HCEC 1CT (cell line): ENCODE results near the gene PSTK.
A peak's percentile ranks its signal among the peaks of the same experiment; 100 is the strongest.

Experiments
- DNase-seq: peaks from one replicate; pipeline ENCODE4 v3.0.0-alpha.2; 2017

The PSTK gene

GRCh38 chr10:122993797-122994336 is 13.7 kb downstream of the PSTK start:
- DNase-seq, result no peak

DNA sequence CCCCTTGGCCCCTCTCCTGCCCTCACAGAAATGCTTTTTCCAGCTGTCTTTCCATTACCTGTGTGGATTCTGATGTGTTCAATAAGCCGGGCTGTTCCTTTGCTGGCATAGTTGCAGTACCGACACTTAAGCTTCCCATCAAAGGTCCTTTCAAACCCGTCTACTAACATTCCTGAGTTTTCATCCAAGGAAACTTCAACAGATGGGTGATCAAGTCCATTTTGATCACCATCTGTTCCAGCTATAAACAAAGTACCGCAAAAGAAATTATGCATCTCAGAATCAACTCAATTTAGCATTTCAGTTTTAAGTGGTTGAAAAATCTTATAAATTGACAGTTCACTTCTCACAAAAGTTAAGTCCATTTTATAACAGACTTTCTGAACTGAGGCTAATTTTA is 15.7 kb downstream of the PSTK start:
- DNase-seq, result no peak

GRCh38 chr10:122997864-122998263 is 17.7 kb downstream of the PSTK start:
- DNase-seq, result no peak

- no peak for DNase-seq
These were observed 18.2 kb downstream of the PSTK start for GRCh38 chr10:122998360-122998917.

DNA sequence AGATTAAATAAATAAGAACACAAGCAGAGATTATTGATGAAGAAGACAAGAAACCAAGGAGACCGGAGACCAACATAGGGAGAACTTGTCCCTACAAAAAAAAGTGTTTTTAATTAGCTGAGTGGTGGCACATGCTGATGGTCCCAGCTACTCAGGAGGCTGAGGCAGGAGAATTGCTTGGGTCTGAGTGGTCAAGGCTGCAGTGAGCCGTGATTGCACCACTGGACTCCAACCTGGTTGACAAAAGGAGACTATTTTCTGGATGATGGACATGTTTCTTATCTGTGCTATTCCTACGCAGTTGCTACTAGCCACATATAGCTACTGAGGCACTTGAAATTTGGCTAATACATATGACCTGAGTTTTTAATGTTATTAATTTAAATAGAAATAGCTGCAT is 18.7 kb downstream of the PSTK start:
- DNase-seq, result no peak

GRCh38 chr10:122999347-122999746 is 19.1 kb downstream of the PSTK start:
- no peak for DNase-seq

DNA sequence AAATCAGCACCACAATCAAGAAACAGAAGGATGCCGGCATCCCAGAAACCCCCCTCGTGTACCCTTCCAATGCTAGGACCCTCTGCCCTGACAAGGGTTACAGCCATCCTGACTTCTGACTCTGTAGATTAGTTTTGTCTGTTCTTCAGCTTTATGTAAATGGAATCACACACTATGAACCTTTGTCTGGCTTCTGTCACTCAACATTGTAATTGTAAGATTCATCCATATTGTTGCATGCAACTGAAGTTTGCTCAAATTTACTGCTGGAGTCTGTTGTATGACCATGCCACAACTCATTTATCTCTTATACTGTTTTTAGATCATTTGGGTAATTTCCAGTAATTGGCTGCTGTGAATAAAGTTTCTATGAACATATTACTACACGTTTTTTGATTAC is 20.0 kb downstream of the PSTK start:
- no peak for DNase-seq

- no peak for DNase-seq
These were observed 21.2 kb downstream of the PSTK start for GRCh38 chr10:123001370-123001769.

- DNase-seq, result no peak
These were observed 24.1 kb downstream of the PSTK start for GRCh38 chr10:123004298-123004697.

DNA sequence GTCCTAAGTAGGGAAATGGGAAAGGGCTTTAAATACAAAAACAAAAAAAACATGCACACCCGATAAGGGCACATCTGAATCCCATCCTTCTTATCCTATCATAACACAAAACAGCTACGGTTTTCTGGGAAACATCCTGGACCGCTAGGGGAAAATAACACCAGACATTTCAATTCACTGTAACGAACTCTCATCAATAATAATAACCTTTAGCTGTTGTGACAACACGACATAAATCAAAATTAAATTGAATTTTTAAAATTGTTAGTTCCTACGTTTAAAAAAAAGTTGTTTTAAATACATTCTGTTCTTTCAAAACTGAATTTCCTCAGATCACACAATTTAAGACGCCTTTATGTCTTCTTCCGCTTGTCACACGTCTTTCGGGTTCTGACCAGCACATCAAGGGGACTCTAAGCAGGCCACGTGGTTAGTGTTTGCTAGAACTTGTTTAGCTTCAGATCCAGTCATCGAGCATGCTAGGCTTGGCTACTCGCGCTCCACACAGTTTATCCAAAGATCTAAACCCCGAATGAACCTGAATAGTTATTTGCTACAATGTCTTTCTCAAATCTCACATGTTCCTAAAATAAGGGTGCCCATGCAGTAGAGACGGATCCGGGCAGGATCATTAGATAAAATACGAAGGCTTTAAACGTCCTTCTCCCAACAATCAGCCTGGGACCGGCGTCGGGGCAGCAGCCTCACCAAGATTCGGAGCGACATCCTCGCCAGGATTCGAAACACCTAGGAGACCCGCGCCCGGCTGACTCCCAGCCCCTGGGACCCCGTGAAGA is 27.6 kb downstream of the PSTK start:
- DNase-seq, result peak; percentile 54

- DNase-seq, result peak; percentile 97
These were observed 28.3 kb downstream of the PSTK start, which contains the start of the genes ACADSB and IKZF5 for GRCh38 chr10:123008355-123009104. Gene ACADSB (plus strand): TSS chr10:123009006. CDS start chr10:123009030, 24 bp downstream. Gene IKZF5 (minus strand): TSS chr10:123008795. CDS start chr10:122998625, 10,170 bp downstream.

DNA sequence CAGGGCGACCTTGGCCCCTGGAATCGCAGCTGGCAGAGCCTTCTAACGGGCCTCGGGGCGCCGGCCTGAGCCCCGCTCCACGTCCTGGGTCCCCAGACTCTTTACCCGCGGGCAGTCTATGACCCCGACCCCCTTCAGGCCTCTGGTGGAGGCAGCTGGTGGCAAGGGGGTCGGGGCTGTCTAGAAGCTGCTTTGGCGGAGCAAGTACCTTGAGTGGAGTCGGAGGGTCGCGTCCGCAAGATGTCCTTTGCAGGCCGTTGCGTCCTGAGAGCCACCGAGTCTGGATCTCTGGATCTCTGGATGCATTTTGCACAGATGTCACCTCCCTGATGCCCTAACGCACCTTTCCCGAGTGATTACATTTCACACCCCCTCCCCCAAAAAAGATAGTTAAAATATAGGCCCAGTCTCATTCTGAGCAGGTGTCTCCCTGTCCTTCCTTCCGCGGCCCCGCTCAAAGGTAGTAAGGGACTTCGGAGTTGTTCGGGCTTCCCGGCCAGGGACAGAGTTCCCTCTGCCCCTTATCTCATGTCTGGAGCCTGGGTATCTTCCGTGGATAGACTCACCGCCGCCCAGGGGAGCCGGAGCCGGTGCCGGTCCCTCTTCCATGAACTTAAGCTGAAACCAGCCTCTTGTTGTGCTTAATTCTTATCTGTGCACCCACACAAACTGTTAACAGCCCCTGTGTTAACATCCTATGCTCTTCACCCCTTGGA is 29.1 kb downstream of the PSTK start:
- no peak for DNase-seq

DNA sequence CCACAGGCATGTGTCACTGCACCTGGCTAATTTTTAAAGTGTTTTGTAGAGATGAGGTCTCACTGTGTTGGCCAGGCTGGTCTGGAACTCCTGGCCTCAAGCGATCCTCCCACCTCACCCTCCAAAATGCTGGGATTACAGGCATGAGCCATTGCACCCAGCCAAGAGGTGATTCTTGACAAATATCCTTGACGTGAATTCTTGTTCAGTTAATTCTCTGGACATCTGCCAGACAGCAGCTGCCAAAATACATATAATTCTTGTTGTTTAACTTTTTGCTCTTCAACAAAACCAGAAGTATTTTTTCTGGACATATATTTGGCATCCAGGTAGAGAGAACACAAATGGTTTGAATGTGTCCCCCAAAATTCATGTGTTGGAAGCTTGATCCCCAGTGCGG is 31.8 kb downstream of the PSTK start:
- DNase-seq, result no peak

- no peak for DNase-seq
These were observed 33.5 kb downstream of the PSTK start for GRCh38 chr10:123013456-123014419.

DNA sequence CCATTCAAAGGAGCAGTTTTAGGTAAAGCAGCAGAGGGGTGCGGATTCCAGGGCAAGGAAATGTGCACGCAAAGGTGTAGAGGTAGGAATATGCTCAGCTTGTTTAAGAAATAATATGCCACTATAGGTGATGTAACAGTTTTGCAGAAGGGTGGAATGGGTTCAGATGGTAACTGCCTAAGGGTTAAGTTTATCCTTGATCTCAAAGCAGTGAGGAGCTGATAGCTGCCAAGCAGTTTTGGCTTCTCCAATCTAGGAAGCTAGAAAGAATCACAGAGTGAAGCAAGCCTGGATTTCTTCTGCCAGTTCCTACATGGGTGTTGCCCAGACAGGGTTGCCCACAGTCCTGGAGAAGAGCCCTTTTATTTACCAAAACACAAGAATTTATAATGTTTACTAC is 34.6 kb downstream of the PSTK start:
- no peak for DNase-seq

DNA sequence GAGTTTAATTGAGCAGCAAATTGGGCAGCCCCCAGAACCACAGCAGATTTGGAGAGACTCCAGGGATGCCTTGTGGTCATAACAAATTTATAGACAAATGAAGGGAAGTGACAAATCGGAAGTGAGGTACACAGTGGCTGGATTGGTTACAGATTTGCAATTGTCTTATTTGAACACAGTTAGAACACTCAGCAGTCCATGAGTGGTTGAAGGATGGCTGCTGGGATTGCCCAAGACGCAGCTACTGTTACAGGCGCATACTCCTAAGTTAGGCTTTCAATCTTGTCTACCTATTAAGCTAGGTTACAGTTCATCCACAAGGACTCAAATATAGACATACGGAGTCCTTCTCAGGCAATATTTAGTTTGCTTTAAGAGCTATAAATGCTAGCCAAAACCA is 36.0 kb downstream of the PSTK start:
- DNase-seq, result no peak

DNA sequence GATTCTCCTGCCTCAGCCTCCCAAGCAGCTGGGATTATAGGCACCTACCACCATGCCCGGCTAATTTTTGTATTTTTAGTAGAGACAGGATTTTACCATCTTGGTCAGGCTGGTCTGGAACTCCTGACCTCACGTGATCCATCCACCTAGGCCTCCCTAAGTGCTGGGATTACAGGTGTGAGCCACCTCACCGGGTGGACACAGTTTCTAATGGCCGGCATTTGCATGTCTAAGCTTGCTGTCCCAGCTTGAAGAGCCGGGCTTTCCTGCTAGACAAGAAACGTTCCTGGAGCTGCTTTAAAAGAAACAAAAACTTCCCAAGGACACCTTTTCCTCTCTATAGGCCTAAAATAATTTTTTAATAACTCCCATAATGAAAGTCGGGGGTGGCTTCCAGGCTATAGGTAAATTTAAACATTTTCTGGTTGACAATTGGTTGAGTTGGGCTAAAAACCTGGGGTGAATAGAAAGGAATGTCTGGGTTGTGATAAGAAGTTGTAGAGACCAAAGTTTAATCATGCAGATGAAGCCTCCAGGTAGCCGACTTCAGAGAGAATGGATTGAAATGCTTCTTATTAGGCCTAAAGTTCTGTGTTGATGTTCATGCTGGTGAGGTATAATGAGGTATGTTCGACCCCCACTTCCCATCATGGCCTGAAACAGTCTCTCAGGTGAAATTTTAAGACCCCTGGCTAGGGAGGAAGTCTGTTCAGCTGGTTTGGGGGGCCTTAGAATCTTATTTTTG is 37.4 kb downstream of the PSTK start:
- no peak for DNase-seq

- DNase-seq, result no peak
These were observed 38.3 kb downstream of the PSTK start for GRCh38 chr10:123018531-123018930.

- no peak for DNase-seq
These were observed 39.1 kb downstream of the PSTK start for GRCh38 chr10:123019264-123019663.

- no peak for DNase-seq
These were observed 39.9 kb downstream of the PSTK start for GRCh38 chr10:123019941-123020703.
